ENCODE measurements around the gene NSUN7.

NSUN7 gene

GRCh38 chr4:40723728-40724127 lies 26.0 kb upstream of the NSUN7 start:
- H3K4me2 ChIP-seq (ENCODE audit: low read length): no peak overlapping the region
- no peaks in the 10 kb centered on the region for H3K36me3 ChIP-seq (ENCODE audit: insufficient read depth, low read length)
- no peak overlapping the region for H2AFZ ChIP-seq (ENCODE audit: low read length)
- H3K27me3 ChIP-seq (ENCODE audit: insufficient read depth, low read length): no peaks in the 10 kb centered on the region
- H4K20me1 ChIP-seq (ENCODE audit: insufficient read depth, low read length): no peaks in the 10 kb centered on the region
- H3K9me2 ChIP-seq (ENCODE audit: low read depth, low read length): no peaks in the 10 kb centered on the region
- H3K4me1 ChIP-seq (ENCODE audit: insufficient read depth, low read length, severe bottlenecking): peaks cover 9% of the 10 kb centered on the region
- no peak overlapping the region for H3K4me3 ChIP-seq (ENCODE audit: low read depth, low read length, poor library complexity, severe bottlenecking)
- H3K79me2 ChIP-seq (ENCODE audit: insufficient read depth, low read length): no peaks in the 10 kb centered on the region
- no peak overlapping the region for H3K27ac ChIP-seq (ENCODE audit: low read depth, low read length, poor library complexity, severe bottlenecking)
- H3K9me3 ChIP-seq (ENCODE audit: low read length): no peaks in the 10 kb centered on the region
- no peaks in the 10 kb centered on the region for H3F3A ChIP-seq (ENCODE audit: insufficient read depth, low read length)
- no peak for TF ChIP-seq CTCF (IDR thresholded peaks at IDR 0.05; ENCODE audit: low read length)
- TF ChIP-seq EZH2 (IDR thresholded peaks at IDR 0.05; ENCODE audit: borderline replicate concordance, low read length): no peak
- H3K9ac ChIP-seq (ENCODE audit: low read length): no peak overlapping the region

GRCh38 chr4:40728333-40728732 lies 21.4 kb upstream of the NSUN7 start:
- H3K4me2 ChIP-seq (ENCODE audit: low read length): no peak overlapping the region

GRCh38 chr4:40729555-40729954 lies 20.2 kb upstream of the NSUN7 start:
- no peaks in the 10 kb centered on the region for H4K20me1 ChIP-seq (ENCODE audit: insufficient read depth, low read length)
- H3K79me2 ChIP-seq (ENCODE audit: insufficient read depth, low read length): no peaks in the 10 kb centered on the region
- no peaks in the 10 kb centered on the region for H3K9me3 ChIP-seq (ENCODE audit: low read length)
- H3K36me3 ChIP-seq (ENCODE audit: insufficient read depth, low read length): no peaks in the 10 kb centered on the region
- H3K4me1 ChIP-seq (ENCODE audit: insufficient read depth, low read length, severe bottlenecking): no peaks in the 10 kb centered on the region
- no peak overlapping the region for H2AFZ ChIP-seq (ENCODE audit: low read length)
- no peak overlapping the region for H3K4me3 ChIP-seq (ENCODE audit: low read depth, low read length, poor library complexity, severe bottlenecking)
- H3K4me2 ChIP-seq (ENCODE audit: low read length): no peak overlapping the region
- H3K27ac ChIP-seq (ENCODE audit: low read depth, low read length, poor library complexity, severe bottlenecking): no peak overlapping the region
- H3K9ac ChIP-seq (ENCODE audit: low read length): no peak overlapping the region
- TF ChIP-seq EZH2 (IDR thresholded peaks at IDR 0.05; ENCODE audit: borderline replicate concordance, low read length) (no peak), CTCF (IDR thresholded peaks at IDR 0.05; ENCODE audit: low read length) (no peak)
- H3F3A ChIP-seq (ENCODE audit: insufficient read depth, low read length): no peaks in the 10 kb centered on the region
- no peaks in the 10 kb centered on the region for H3K27me3 ChIP-seq (ENCODE audit: insufficient read depth, low read length)
- H3K9me2 ChIP-seq (ENCODE audit: low read depth, low read length): no peaks in the 10 kb centered on the region

More at GRCh38 chr4:40728333-40728732, 21.4 kb upstream of the NSUN7 start:
- Histone ChIP-seq H3K79me2 (ENCODE audit: insufficient read depth, low read length) (no peaks in the 10 kb centered on the region), H2AFZ (ENCODE audit: low read length) (no peak overlapping the region), H3K9ac (ENCODE audit: low read length) (no peak overlapping the region), H3K4me1 (ENCODE audit: insufficient read depth, low read length, severe bottlenecking) (no peaks in the 10 kb centered on the region), H3K4me3 (ENCODE audit: low read depth, low read length, poor library complexity, severe bottlenecking) (no peak overlapping the region), H3K27me3 (ENCODE audit: insufficient read depth, low read length) (no peaks in the 10 kb centered on the region), H3K27ac (ENCODE audit: low read depth, low read length, poor library complexity, severe bottlenecking) (no peak overlapping the region), H3K9me3 (ENCODE audit: low read length) (no peaks in the 10 kb centered on the region), H4K20me1 (ENCODE audit: insufficient read depth, low read length) (no peaks in the 10 kb centered on the region), H3K36me3 (ENCODE audit: insufficient read depth, low read length) (no peaks in the 10 kb centered on the region), H3F3A (ENCODE audit: insufficient read depth, low read length) (no peaks in the 10 kb centered on the region), H3K9me2 (ENCODE audit: low read depth, low read length) (no peaks in the 10 kb centered on the region)
- TF ChIP-seq CTCF (IDR thresholded peaks at IDR 0.05; ENCODE audit: low read length) (no peak), EZH2 (IDR thresholded peaks at IDR 0.05; ENCODE audit: borderline replicate concordance, low read length) (no peak)
